H9 (cell line): ENCODE data around the gene SDK1. TPM values are rescaled to one million over a fixed set of nuclear protein-coding genes. Genes with fewer than 3 reads are reported as not detected.

ENCODE experiments used
- DNase-seq: peaks from one replicate; pipeline ENCODE4 v3.0.0-alpha.2; 2017
- H2AFZ ChIP-seq: one replicate; pipeline ENCODE4 v1.6.1; 2013; ENCODE audit warnings: mild to moderate bottlenecking, low read length, control low read depth, moderate library complexity
- H2AK5ac ChIP-seq: 2 replicates; pipeline ENCODE4 v1.6.1; 2013; ENCODE audit warnings: low read length, control low read depth, mixed read lengths; ENCODE audit not compliant: insufficient read length
- H2BK120ac ChIP-seq: one replicate; pipeline ENCODE4 v1.6.1; 2013; ENCODE audit warnings: low read depth, mild to moderate bottlenecking, low read length, control low read depth, inconsistent platforms; ENCODE audit not compliant: poor library complexity, severe bottlenecking
- H2BK12ac ChIP-seq: 2 replicates; pipeline ENCODE4 v1.6.1; 2013; ENCODE audit warnings: low read length, control low read depth, mixed read lengths, low read depth; ENCODE audit not compliant: insufficient read length
- H2BK15ac ChIP-seq: 2 replicates; pipeline ENCODE4 v1.6.1; 2013; ENCODE audit warnings: low read depth, low read length, control low read depth
- H2BK20ac ChIP-seq: one replicate; pipeline ENCODE4 v1.6.1; 2013; ENCODE audit warnings: low read depth, mild to moderate bottlenecking, low read length, control low read depth, inconsistent platforms; ENCODE audit not compliant: poor library complexity, severe bottlenecking
- H2BK5ac ChIP-seq: 2 replicates; pipeline ENCODE4 v1.6.1; 2013; ENCODE audit warnings: low read length, control low read depth, mixed read lengths; ENCODE audit not compliant: insufficient read length
- H3K14ac ChIP-seq: 2 replicates; pipeline ENCODE4 v1.6.1; 2013; ENCODE audit warnings: low read length, control low read depth; ENCODE audit not compliant: insufficient read depth
- H3K18ac ChIP-seq: 2 replicates; pipeline ENCODE4 v1.6.1; 2013; ENCODE audit warnings: low read depth, mild to moderate bottlenecking, mixed read lengths, low read length, control low read depth; ENCODE audit not compliant: insufficient read length
- H3K23ac ChIP-seq: 2 replicates; pipeline ENCODE4 v1.6.1; 2013; ENCODE audit warnings: low read length, control low read depth, mixed read lengths, low read depth; ENCODE audit not compliant: insufficient read length
- H3K23me2 ChIP-seq: 2 replicates; pipeline ENCODE4 v1.6.1; 2013; ENCODE audit warnings: low read depth, mild to moderate bottlenecking, mixed read lengths, low read length, control low read depth; ENCODE audit not compliant: insufficient read length, poor library complexity, severe bottlenecking
- H3K27ac ChIP-seq: 2 replicates; pipeline ENCODE4 v1.5.1; 2013; ENCODE audit warnings: low read length, control low read depth, mixed read lengths, low read depth; ENCODE audit not compliant: insufficient read length
- H3K27me3 ChIP-seq: 2 replicates; pipeline ENCODE4 v1.6.1; 2013; ENCODE audit warnings: low read length, control low read depth, inconsistent platforms; ENCODE audit not compliant: insufficient read depth
- H3K4ac ChIP-seq: 2 replicates; pipeline ENCODE4 v1.6.1; 2013; ENCODE audit warnings: low read depth, mild to moderate bottlenecking, control low read depth, inconsistent platforms, low read length, moderate library complexity
- H3K4me1 ChIP-seq: 2 replicates; pipeline ENCODE4 v1.6.1; 2013; ENCODE audit warnings: low read length, control low read depth, inconsistent platforms; ENCODE audit not compliant: insufficient read depth
- H3K4me2 ChIP-seq: 2 replicates; pipeline ENCODE4 v1.6.1; 2013; ENCODE audit warnings: low read length, control low read depth, mixed read lengths; ENCODE audit not compliant: insufficient read length, insufficient read depth
- H3K56ac ChIP-seq: 2 replicates; pipeline ENCODE4 v1.6.1; 2013; ENCODE audit warnings: low read depth, mild to moderate bottlenecking, mixed read lengths, low read length, control low read depth; ENCODE audit not compliant: insufficient read length
- H3K79me1 ChIP-seq: 2 replicates; pipeline ENCODE4 v1.6.1; 2013; ENCODE audit warnings: low read depth, mild to moderate bottlenecking, moderate library complexity, low read length, control low read depth, inconsistent platforms; ENCODE audit not compliant: insufficient read depth, poor library complexity, severe bottlenecking
- H3K79me2 ChIP-seq: 2 replicates; pipeline ENCODE4 v1.6.1; 2013; ENCODE audit warnings: low read length, control low read depth, inconsistent platforms; ENCODE audit not compliant: insufficient read depth
- H3K9ac ChIP-seq: 2 replicates; pipeline ENCODE4 v1.6.1; 2013; ENCODE audit warnings: low read length, control low read depth, mixed read lengths; ENCODE audit not compliant: insufficient read length; ENCODE audit errors: extremely low read depth
- H3K9me3 ChIP-seq: one replicate; pipeline ENCODE4 v1.6.1; 2013; ENCODE audit warnings: low read depth, low read length, inconsistent platforms; ENCODE audit not compliant: control insufficient read depth
- H3T11ph ChIP-seq: one replicate; pipeline ENCODE4 v1.6.1; 2013; ENCODE audit warnings: mild to moderate bottlenecking, low read length, control low read depth, inconsistent platforms
- H4K20me1 ChIP-seq: one replicate; pipeline ENCODE4 v1.6.1; 2013; ENCODE audit not compliant: control insufficient read depth, insufficient read length, insufficient read depth
- H4K5ac ChIP-seq: 2 replicates; pipeline ENCODE4 v1.6.1; 2013; ENCODE audit warnings: low read depth, mild to moderate bottlenecking, mixed read lengths, low read length, control low read depth; ENCODE audit not compliant: insufficient read length
- H4K8ac ChIP-seq: replicated peaks from 2 replicates; pipeline ENCODE4 v1.6.1; 2013; ENCODE audit warnings: low read length, control low read depth, mixed read lengths, low read depth; ENCODE audit not compliant: insufficient read length
- H4K91ac ChIP-seq: 2 replicates; pipeline ENCODE4 v1.6.1; 2013; ENCODE audit warnings: low read depth, mild to moderate bottlenecking, moderate library complexity, mixed read lengths, low read length, control low read depth; ENCODE audit not compliant: insufficient read length
- H3K27ac Mint-ChIP-seq, 3 experiments: 2 replicates in 2 of 3; 3 replicates in 1 of 3; pipeline ENCODE4 v1.8.0; 2020 to 2021; ENCODE audit warnings: mixed read lengths in 3 of 3, mild to moderate bottlenecking in 1 of 3, moderate library complexity in 1 of 3
- H3K27me3 Mint-ChIP-seq: 2 replicates; pipeline ENCODE4 v1.8.0; 2021; ENCODE audit warnings: low read depth, mild to moderate bottlenecking, moderate library complexity, mixed read lengths
- H3K36me3 Mint-ChIP-seq, 3 experiments: 2 replicates in 2 of 3; 3 replicates in 1 of 3; pipeline ENCODE4 v1.8.0; 2020 to 2021; ENCODE audit warnings: low read depth in 3 of 3, mixed read lengths in 3 of 3; ENCODE audit not compliant: insufficient read depth in 1 of 3
- H3K4me1 Mint-ChIP-seq, 2 experiments: 2 replicates each; pipeline ENCODE4 v1.8.0; 2020; ENCODE audit warnings: mixed read lengths in 2 of 2
- H3K4me3 Mint-ChIP-seq, 2 experiments: 2 replicates in 1 of 2; 3 replicates in 1 of 2; pipeline ENCODE4 v1.8.0; 2020 to 2021; ENCODE audit warnings: mild to moderate bottlenecking in 2 of 2, mixed read lengths in 2 of 2, moderate library complexity in 1 of 2
- H3K9me3 Mint-ChIP-seq, 2 experiments: 2 replicates in 1 of 2; 3 replicates in 1 of 2; pipeline ENCODE4 v1.8.0; 2020; ENCODE audit warnings: mild to moderate bottlenecking in 2 of 2, mixed read lengths in 2 of 2, moderate library complexity in 1 of 2
- WGBS: extraction: QIAGEN DNeasy Blood & Tissue Kit; methylation state at CpG from one replicate; pipeline ENCODE4 v1.1.7; 2013; ENCODE audit warnings: missing lambda C conversion rate, low lambda C conversion rate, mixed read lengths; ENCODE audit not compliant: insufficient read length; ENCODE audit errors: extremely low coverage; 5-methylcytosine and 5-hydroxymethylcytosine counted together
- total RNA-seq: library from RNA; stranded (reverse); gene quantifications from 2 replicates; pipeline ENCODE4 v1.2.1, GENCODE V29; 2021
- TF ChIP-seq, protein P1 (sequence below): fragments of 200-600 bp; sonication (generic); conservative IDR thresholded peaks from 3 replicates; pipeline ENCODE4 v1.8.0; 2021; ENCODE audit warnings: antibody characterized with exemption, mild to moderate bottlenecking

Gene SDK1
- total RNA-seq, 1 experiment from 2014 or later, result 8.7 TPM

DNA sequence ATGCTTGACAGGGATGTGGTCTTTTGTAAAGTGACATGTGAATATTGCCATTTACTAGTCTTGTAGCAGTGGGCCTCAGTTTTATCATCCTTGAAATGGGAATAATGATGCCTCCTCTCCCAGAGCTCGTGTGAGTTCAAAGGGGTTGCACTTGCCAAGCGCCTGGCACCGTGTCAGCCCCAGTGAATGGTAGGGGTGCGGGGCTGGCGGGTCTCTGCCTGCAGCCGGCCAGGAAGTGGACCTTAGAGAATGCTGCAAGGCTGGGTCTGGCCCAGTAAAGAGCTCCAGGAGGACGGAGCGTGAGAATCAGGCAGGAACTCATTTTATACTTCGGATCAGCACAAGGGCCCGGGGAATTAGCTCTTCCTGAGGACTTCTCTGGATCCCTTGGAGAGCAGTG lies 856.6 kb downstream of the SDK1 start:
- Histone ChIP-seq H2AFZ (no peak overlapping the region), H4K5ac (no peak overlapping the region), H2BK20ac (no peak overlapping the region), H2BK12ac (no peak overlapping the region), H2AK5ac (no peak overlapping the region), H3K27ac (no peak overlapping the region), H3K9ac (no peak overlapping the region), H3K79me1 (no peaks in the 10 kb centered on the region), H3K4ac (no peak overlapping the region; the same call in 1 of the 2 replicates), H2BK15ac (no peak overlapping the region), H3K27me3 (no peaks in the 10 kb centered on the region), H3K4me2 (no peak overlapping the region), H3K23me2 (no peaks in the 10 kb centered on the region), H3K14ac (no peak overlapping the region), H3T11ph (no peak overlapping the region), H2BK120ac (no peak overlapping the region), H3K23ac (no peak overlapping the region), H3K4me1 (no peaks in the 10 kb centered on the region), H3K9me3 (no peaks in the 10 kb centered on the region), H4K91ac (no peak overlapping the region), H3K79me2 (no peaks in the 10 kb centered on the region), H2BK5ac (no peak overlapping the region), H3K18ac (no peak overlapping the region), H4K20me1 (no peaks in the 10 kb centered on the region), H3K56ac (no peak overlapping the region), H4K8ac (no peak overlapping the region)
- Mint-ChIP-seq H3K36me3 (no peaks in the 10 kb centered on the region; a peak in 1 of 7 replicates), H3K27ac (no peak overlapping the region; a peak in 1 of 7 replicates), H3K4me1 (peaks cover 5% of the 10 kb centered on the region in 2 experiments; a peak in 2 of 4 replicates), H3K27me3 (peaks cover 2% of the 10 kb centered on the region; the same call in 1 of the 2 replicates), H3K9me3 (no peaks in the 10 kb centered on the region), H3K4me3 (no peak overlapping the region)
- TF ChIP-seq, protein P1, sequence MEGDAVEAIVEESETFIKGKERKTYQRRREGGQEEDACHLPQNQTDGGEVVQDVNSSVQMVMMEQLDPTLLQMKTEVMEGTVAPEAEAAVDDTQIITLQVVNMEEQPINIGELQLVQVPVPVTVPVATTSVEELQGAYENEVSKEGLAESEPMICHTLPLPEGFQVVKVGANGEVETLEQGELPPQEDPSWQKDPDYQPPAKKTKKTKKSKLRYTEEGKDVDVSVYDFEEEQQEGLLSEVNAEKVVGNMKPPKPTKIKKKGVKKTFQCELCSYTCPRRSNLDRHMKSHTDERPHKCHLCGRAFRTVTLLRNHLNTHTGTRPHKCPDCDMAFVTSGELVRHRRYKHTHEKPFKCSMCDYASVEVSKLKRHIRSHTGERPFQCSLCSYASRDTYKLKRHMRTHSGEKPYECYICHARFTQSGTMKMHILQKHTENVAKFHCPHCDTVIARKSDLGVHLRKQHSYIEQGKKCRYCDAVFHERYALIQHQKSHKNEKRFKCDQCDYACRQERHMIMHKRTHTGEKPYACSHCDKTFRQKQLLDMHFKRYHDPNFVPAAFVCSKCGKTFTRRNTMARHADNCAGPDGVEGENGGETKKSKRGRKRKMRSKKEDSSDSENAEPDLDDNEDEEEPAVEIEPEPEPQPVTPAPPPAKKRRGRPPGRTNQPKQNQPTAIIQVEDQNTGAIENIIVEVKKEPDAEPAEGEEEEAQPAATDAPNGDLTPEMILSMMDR, result no peak
- no peak for DNase-seq
- WGBS, result no CpG with 5 or more reads among the region's 10 CpGs
